ENCODE measurements around the gene MCU.

DNA sequence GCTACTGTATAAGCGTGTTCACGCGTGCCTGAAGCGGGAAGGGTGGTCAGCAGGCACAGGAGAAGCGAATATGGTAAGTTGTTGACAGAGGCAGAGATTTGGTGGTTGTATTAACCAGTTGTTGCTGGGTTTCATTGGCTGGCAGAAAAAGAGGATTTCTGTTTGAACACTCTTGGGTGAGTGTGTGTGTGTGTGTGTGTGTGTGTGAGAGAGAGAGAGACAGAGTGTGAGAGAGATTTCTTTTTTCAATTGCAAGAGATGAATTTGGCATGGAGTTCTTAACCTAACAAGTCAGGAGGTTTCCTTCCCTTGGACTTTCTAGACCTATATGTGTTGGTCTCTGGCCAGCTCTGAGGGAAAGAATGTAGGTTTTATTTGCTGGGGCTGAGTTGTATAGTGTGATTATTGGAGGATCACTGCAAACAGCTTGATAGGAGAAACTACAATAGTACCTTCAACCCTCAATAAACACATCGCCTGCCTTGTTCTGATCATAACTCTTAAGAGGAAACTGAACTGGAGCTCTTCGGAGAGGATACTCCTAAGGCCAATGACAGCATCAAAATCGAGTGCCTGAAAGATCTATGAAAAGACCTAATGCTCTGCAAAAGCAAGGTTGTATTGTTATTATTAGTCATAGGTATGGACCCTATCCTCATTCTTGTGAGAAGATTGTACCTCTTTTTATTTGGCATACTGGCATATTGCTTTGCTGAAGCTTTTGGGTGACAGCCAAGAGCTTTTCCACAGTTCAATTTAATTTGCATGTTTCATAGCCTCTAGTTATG is 1.2 kb downstream of the MCU start:
- no peak for TF ChIP-seq ELF4 (IDR thresholded peaks at IDR 0.05)
- no peak for TF ChIP-seq LEF1 (IDR thresholded peaks at IDR 0.05; ENCODE audit: borderline replicate concordance)
- TF ChIP-seq CTBP1 (IDR thresholded peaks at IDR 0.05; ENCODE audit: borderline replicate concordance), result no peak

All from HEK293T (cell line).